ENCODE results near the gene LYRM1.

DNA sequence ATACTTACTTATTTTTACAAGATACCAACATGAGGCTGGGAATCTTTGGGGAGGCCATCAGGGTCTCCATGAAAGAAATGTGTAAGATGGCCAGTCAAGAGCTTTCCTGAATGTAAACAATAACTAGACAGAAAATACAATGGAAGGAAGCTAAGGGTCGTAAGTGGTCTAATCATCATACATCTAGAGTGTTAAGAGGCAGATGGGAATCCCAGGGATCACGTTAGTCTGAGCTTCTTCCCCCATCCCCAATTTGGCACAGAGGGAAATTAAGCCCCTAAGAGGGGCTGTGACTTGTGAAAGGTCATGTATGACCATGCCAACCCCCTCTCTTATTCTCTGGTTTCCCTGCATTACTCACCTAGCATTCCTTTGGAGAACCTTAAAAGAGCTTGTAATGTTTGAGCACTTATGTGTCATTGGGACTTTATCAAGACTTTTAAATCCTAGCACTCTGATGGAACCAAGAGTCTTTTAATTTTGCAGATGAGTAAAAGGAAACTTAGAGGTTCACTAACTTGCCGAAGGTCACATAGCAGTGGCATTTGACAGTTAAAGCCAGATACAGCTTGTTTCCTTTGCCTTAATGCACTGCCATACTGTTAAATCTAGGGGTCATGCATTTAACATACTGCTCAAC is 46.5 kb upstream of the LYRM1 start:
- TF ChIP-seq RAD21 (conservative IDR thresholded peaks at IDR 0.05 in 1 of 2, IDR thresholded peaks at IDR 0.05 in 1 of 2), result no peak
- no peak for TF ChIP-seq CBX2 (IDR thresholded peaks at IDR 0.05; ENCODE audit: borderline replicate concordance, low read depth)
- TF ChIP-seq, protein P1, sequence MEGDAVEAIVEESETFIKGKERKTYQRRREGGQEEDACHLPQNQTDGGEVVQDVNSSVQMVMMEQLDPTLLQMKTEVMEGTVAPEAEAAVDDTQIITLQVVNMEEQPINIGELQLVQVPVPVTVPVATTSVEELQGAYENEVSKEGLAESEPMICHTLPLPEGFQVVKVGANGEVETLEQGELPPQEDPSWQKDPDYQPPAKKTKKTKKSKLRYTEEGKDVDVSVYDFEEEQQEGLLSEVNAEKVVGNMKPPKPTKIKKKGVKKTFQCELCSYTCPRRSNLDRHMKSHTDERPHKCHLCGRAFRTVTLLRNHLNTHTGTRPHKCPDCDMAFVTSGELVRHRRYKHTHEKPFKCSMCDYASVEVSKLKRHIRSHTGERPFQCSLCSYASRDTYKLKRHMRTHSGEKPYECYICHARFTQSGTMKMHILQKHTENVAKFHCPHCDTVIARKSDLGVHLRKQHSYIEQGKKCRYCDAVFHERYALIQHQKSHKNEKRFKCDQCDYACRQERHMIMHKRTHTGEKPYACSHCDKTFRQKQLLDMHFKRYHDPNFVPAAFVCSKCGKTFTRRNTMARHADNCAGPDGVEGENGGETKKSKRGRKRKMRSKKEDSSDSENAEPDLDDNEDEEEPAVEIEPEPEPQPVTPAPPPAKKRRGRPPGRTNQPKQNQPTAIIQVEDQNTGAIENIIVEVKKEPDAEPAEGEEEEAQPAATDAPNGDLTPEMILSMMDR (IDR thresholded peaks at IDR 0.05), result no peak
- TF ChIP-seq ZFP36 (IDR thresholded peaks at IDR 0.05; ENCODE audit: borderline replicate concordance, partially characterized antibody), result no peak
- TF ChIP-seq ESRRA (IDR thresholded peaks at IDR 0.05; ENCODE audit: borderline replicate concordance, low read length), result no peak
- TF ChIP-seq SREBF2 (IDR thresholded peaks at IDR 0.05), result no peak
- TF ChIP-seq POLR2A (IDR thresholded peaks at IDR 0.05; ENCODE audit: low read length), result no peak
- TF ChIP-seq RCOR1 (IDR thresholded peaks at IDR 0.05; ENCODE audit: low read depth, low read length), result no peak; the same call in 1 of the 2 replicates
- TF ChIP-seq KDM1A (IDR thresholded peaks at IDR 0.05; ENCODE audit: low read depth), result no peak
- no peak for TF ChIP-seq TP53 (CRISPR knock-in tag; IDR thresholded peaks at IDR 0.05)
- no peak for TF ChIP-seq SMC3 (IDR thresholded peaks at IDR 0.05)
- TF ChIP-seq, protein P2, sequence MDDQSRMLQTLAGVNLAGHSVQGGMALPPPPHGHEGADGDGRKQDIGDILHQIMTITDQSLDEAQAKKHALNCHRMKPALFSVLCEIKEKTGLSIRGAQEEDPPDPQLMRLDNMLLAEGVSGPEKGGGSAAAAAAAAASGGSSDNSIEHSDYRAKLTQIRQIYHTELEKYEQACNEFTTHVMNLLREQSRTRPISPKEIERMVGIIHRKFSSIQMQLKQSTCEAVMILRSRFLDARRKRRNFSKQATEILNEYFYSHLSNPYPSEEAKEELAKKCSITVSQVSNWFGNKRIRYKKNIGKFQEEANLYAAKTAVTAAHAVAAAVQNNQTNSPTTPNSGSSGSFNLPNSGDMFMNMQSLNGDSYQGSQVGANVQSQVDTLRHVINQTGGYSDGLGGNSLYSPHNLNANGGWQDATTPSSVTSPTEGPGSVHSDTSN (IDR thresholded peaks at IDR 0.05), result no peak
- TF ChIP-seq, protein P3, sequence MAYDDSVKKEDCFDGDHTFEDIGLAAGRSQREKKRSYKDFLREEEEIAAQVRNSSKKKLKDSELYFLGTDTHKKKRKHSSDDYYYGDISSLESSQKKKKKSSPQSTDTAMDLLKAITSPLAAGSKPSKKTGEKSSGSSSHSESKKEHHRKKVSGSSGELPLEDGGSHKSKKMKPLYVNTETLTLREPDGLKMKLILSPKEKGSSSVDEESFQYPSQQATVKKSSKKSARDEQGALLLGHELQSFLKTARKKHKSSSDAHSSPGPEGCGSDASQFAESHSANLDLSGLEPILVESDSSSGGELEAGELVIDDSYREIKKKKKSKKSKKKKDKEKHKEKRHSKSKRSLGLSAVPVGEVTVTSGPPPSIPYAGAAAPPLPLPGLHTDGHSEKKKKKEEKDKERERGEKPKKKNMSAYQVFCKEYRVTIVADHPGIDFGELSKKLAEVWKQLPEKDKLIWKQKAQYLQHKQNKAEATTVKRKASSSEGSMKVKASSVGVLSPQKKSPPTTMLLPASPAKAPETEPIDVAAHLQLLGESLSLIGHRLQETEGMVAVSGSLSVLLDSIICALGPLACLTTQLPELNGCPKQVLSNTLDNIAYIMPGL (CRISPR knock-in tag; IDR thresholded peaks at IDR 0.05; ENCODE audit: borderline replicate concordance), result no peak
- no peak for TF ChIP-seq FOSL2 (IDR thresholded peaks at IDR 0.05)
- TF ChIP-seq FOSL2 (CRISPR knock-in tag; IDR thresholded peaks at IDR 0.05), result no peak
